Measurements from ENCODE around the gene ZMIZ2. TPM values are rescaled to one million over a fixed set of nuclear protein-coding genes. Genes with fewer than 3 reads are reported as not detected.
"Not testable (repeated sequence)": the region's sequence is repeated elsewhere in the genome, so short reads cannot be mapped to it uniquely, and the experiment has no call there.

The ZMIZ2 gene
- total RNA-seq, 2 donors from 2014 or later: 85.6 to 98.2 TPM

DNA sequence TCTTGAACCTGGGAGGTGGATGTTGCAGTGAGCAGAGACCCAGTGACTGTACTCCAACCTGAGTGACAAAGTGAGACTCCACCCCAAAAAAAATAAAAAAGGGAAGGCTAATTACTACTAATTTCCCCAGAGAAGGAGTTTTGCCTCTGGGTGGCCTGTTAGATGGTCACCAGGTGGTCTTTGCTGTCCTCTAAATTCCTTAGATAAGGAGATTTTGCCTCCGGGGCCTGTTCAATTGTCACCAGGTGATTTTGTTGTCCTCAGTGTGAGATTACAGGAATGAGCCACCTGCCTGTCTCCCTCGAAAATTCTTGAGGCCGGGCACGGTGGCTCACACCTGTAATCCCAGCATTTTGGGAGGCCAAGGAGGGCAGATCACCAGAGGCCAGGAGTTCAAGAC is 24.4 kb upstream of the ZMIZ2 start:
- DNase-seq: no peak
- peaks cover 26% of the 10 kb centered on the region for H3K9me3 ChIP-seq (ENCODE audit: control insufficient read depth, low read length)
- 75 to 100% methylated on average over 4 of the region's 4 CpGs for WGBS, 2 experiments (ENCODE audit: insufficient coverage in 1 of 2, insufficient read length in 1 of 2)
- no peaks in the 10 kb centered on the region for H3K27me3 ChIP-seq (ENCODE audit: control insufficient read depth, insufficient read depth, low read length, poor library complexity, severe bottlenecking)
- Mint-ChIP-seq H3K27me3 (ENCODE audit: insufficient read depth) (no peaks in the 10 kb centered on the region), H3K9me3 (peaks cover 42% of the 10 kb centered on the region), H3K4me1 (peaks cover 3% of the 10 kb centered on the region), H3K36me3 (ENCODE audit: low read depth) (no peaks in the 10 kb centered on the region), H3K4me3 (no peak overlapping the region), H3K27ac (no peak overlapping the region)
- no peak overlapping the region for H3K27ac ChIP-seq (ENCODE audit: low read depth, low read length)
- no peaks in the 10 kb centered on the region for H3K36me3 ChIP-seq (ENCODE audit: control insufficient read depth, insufficient read depth, low read length)
- no peak for TF ChIP-seq CTCF (conservative IDR thresholded peaks at IDR 0.05)
- no peak overlapping the region for H3K9ac ChIP-seq (ENCODE audit: extremely low read depth, low read length, poor library complexity, severe bottlenecking)
- H3K4me1 ChIP-seq (ENCODE audit: control insufficient read depth, insufficient read depth, low read length): no peaks in the 10 kb centered on the region
- peak overlapping the region; percentile 17 for H3K4me3 ChIP-seq (ENCODE audit: low read length)

- not testable (repeated sequence) for H3K9me3 ChIP-seq (ENCODE audit: control insufficient read depth, low read length); H3K27me3 Mint-ChIP-seq (ENCODE audit: insufficient read depth); H3K36me3 Mint-ChIP-seq (ENCODE audit: low read depth); H3K27ac ChIP-seq (ENCODE audit: low read depth, low read length); H3K4me1 Mint-ChIP-seq; H3K27ac Mint-ChIP-seq; H3K4me1 ChIP-seq (ENCODE audit: control insufficient read depth, insufficient read depth, low read length); H3K4me3 Mint-ChIP-seq; H3K4me3 ChIP-seq (ENCODE audit: low read length); H3K27me3 ChIP-seq (ENCODE audit: control insufficient read depth, insufficient read depth, low read length, poor library complexity, severe bottlenecking); H3K9ac ChIP-seq (ENCODE audit: extremely low read depth, low read length, poor library complexity, severe bottlenecking); DNase-seq; H3K36me3 ChIP-seq (ENCODE audit: control insufficient read depth, insufficient read depth, low read length)
- WGBS, 2 experiments (ENCODE audit: insufficient coverage in 1 of 2, insufficient read length in 1 of 2): 94 to 95% methylated on average over 7 of the region's 7 CpGs
- H3K9me3 Mint-ChIP-seq: peaks cover 24% of the 10 kb centered on the region
Observed at GRCh38 chr7:44726250-44726649, 22.4 kb upstream of the ZMIZ2 start.

DNA sequence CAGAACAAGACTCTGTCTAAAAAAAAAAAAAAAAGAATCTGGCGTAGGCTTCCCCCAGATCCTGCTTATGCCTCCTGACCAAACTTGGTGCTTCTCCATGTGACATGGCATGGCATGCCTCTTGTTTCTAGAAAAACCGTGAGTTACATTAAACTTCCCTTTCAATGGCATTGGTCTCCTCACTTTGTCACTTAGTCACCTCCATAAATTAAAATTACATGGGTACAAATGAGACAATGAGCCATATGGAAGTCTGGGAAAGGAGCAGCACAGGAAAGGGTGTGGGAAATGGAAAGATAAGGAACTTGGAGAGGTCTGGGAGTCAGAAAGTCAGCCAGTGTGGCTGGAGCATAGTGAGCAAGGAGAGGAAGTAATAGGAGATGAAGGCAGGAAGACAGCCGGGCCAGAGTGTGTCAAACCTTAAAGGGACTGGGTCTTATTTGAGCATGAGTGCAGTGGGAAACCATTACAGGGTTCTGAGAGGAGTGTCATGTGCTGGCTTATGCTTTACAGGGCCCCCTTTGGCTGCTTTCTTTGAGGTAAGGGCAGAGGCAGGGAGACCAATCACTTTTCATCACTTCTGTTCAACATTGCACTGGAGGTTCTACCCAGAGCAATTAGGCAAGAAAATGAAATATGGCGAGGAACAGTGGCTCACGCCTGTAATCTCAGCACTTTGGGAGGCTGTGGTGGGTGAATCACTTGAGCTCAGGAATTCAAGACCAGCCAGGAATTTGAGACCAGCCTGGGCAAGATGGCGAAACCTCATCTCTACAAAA is 21.3 kb upstream of the ZMIZ2 start:
- H3K27ac Mint-ChIP-seq: no peak overlapping the region
- DNase-seq: no peak

More for the DNA sequence above, 21.3 kb upstream of the ZMIZ2 start:
- Mint-ChIP-seq H3K9me3 (peaks cover 16% of the 10 kb centered on the region), H3K36me3 (ENCODE audit: low read depth) (no peaks in the 10 kb centered on the region), H3K27me3 (ENCODE audit: insufficient read depth) (peaks cover 2% of the 10 kb centered on the region), H3K4me1 (peaks cover 3% of the 10 kb centered on the region), H3K4me3 (no peak overlapping the region)
- no peak for TF ChIP-seq CTCF (conservative IDR thresholded peaks at IDR 0.05)
- WGBS, 2 experiments (ENCODE audit: insufficient coverage in 1 of 2, insufficient read length in 1 of 2): 94 to 97% methylated on average over 3 to 6 of the region's 6 CpGs
- Histone ChIP-seq H3K36me3 (ENCODE audit: control insufficient read depth, insufficient read depth, low read length) (no peaks in the 10 kb centered on the region), H3K27ac (ENCODE audit: low read depth, low read length) (no peak overlapping the region), H3K27me3 (ENCODE audit: control insufficient read depth, insufficient read depth, low read length, poor library complexity, severe bottlenecking) (no peaks in the 10 kb centered on the region), H3K9me3 (ENCODE audit: control insufficient read depth, low read length) (peaks cover 7% of the 10 kb centered on the region), H3K4me3 (ENCODE audit: low read length) (no peak overlapping the region), H3K9ac (ENCODE audit: extremely low read depth, low read length, poor library complexity, severe bottlenecking) (no peak overlapping the region), H3K4me1 (ENCODE audit: control insufficient read depth, insufficient read depth, low read length) (no peaks in the 10 kb centered on the region)
